T-helper 2 cell treated with Interferon-gamma antibody and Interleukin-4, amounts not matched to agents 100 ng/mL and 5 ng/mL, for 36 hours (primary cell): ENCODE measurements around the gene COX7A2. TPM values are rescaled to one million over a fixed set of nuclear protein-coding genes. Genes with fewer than 3 reads are reported as not detected.

ENCODE experiments used
- intact Hi-C: fragments of 100-400 bp; cut with micrococcal nuclease; formaldehyde crosslinking; loops from one replicate; pipeline ENCODE4 v1.15.1; 2023
- total RNA-seq: library from RNA; stranded (reverse); gene quantifications from 2 replicates; pipeline ENCODE4 v1.2.3, GENCODE V29; 2022

The COX7A2 gene
- total RNA-seq, 1 donor from 2014 or later: 428 TPM

- intact Hi-C loops: loop anchor here (2.0 to 10.0 kb wide), 2 partner anchors 630 to 1234 kb away; no protein-coding TSS in a partner anchor
These were observed 39.2 kb downstream of the COX7A2 start for GRCh38 chr6:75204217-75204958.

DNA sequence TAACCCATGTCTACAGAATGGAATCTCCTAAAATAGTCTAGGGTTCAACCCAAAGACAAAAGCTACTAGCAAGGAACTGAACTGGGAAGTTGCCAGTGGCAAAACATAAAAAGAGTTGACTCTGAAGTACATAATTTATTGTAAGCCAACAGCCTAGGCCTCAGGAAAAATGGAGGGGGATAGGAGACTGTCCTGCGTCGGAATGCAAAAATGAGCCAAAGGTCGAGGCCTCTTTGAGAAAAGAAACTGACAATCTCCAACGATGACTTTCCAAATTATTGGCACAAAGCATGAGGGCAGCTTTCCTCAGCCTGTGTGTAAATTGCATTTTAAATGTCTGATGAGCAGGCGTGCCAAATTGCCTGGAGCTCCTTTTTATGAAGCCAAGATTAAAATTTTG is 39.9 kb downstream of the COX7A2 start:
- intact Hi-C loops: loop anchor here (2.0 to 10.0 kb wide), 2 partner anchors 629 to 1233 kb away; no protein-coding TSS in a partner anchor

DNA sequence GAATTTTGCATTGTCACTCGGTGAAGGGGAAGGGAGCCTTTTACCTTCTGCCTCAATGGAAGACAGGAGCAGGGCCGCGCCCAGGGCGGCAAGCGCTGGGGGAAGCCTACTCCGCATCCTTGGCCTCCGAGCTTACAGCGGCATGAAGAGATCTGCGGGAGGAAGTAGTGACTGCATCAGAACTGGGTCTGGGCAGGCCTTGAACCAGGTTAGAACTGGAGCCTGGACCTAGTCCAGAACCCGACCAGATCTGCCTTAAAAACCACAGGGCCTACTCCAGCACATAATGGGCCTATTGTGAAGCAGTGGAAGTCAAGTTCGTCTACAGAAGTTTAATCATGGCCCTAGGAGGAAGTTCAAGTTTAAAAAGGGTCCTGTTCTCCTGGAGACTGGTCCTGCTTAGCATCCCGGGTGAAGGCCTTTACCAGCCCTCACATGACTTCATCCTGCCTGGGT is 40.9 kb downstream of the COX7A2 start:
- intact Hi-C loops: loop anchor here (10.0 kb wide), 1 partner anchor 628 kb away; no protein-coding TSS in a partner anchor

DNA sequence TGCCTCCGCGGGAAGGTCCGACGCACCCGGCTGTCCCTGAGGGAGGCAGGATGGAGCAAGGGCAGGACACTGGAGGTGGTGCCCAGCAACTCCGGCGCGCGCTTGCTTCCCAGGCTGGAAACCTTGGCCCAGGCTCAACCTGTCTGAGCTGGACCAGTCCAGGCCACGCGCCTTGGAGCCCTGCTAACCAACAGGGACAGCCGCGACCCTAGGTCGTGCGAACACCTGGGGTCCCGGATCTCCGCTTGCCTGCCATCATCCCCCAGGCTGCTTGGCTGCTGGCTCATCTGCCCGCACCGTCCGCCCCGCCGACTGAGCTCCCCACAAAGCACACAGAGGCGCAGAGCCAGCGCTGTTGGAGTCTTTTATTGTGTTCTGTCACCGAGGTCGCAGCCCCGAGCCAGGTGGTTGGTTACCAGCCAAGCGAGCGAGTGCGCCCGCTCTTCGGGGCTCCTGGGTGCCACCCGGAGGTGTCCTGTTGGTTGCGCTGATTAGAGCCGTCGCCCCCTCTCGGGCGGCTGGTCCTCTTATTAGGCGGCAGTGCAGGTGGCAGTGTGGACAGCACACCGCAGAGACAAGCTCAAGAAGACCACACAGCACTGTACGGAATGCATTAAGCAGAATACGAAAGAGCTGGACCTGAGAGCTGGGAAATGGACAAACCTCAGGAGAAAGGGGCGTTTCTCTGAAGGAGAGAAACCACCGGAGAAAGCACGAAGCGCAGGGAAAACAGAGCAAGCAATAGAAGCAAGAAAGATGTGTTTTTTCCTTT is 41.5 kb downstream of the COX7A2 start:
- intact Hi-C loops: loop anchor here (10.0 kb wide), 1 partner anchor 627 kb away; no protein-coding TSS in a partner anchor

DNA sequence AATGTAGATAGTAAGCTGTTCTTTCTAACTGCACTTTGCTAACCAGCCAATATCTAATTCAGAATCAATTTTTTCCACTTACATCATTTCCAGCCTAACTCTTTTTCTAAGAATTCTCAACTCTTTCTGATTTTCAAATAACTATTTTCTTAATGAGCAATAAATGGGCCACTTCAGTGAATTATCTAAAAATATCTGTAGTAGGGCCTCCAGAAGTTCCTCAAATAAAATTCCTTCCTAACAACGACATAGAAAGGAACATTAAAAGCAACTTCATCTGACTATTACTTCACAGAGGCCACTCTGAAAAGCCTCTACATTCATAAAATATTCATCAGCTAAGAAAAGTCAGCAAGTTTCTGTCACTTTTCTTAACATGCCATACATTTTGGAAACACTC is 42.6 kb downstream of the COX7A2 start:
- intact Hi-C loops: loop anchor here (10.0 kb wide), 1 partner anchor 626 kb away; no protein-coding TSS in a partner anchor

- intact Hi-C loops: loop anchor here (10.0 kb wide), 1 partner anchor 625 kb away; no protein-coding TSS in a partner anchor
These were observed 43.7 kb downstream of the COX7A2 start for GRCh38 chr6:75199889-75200288.

GRCh38 chr6:75196081-75196687 is 47.4 kb downstream of the COX7A2 start:
- intact Hi-C loops: no loop called here

DNA sequence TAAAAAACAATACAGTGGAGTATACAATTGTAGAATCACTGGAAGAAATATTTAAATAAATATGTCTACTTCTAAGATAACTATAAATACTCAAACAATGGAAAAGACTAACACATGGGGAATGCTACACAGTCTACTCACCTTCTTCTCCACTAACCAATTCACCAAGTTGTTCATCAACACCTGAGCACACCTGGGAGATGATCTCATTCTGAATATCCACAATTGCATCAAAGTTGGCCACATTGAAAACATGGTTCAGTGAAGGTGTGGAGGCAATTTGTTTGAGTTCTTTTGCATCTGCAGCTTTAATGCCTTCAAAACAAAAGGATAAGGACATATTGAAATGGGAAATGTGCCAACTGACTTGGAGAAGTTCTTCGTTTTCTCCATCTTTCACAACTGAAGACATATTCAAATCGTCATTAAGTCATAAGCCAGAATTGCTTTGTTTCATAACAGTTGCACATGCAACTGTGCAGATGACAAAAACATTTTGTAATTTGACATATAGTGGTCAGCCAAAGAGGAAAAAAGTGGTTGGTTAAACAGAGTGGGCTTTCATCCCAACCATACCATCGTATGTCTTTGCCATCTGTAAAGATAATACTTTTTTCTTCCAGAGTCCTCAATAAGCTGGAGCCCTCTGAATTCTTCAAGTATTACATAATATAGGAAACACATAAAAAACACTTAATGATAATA is 55.2 kb downstream of the COX7A2 start:
- intact Hi-C loops: no loop called here

Other genes starting within 250 kb of the COX7A2 start
- not detected in 2 replicates for gene COL12A1, start 37.7 kb downstream of the COX7A2 start, total RNA-seq
- gene TMEM30A, start 41.0 kb upstream of the COX7A2 start, total RNA-seq: 70.9 and 74.9 TPM in 2 replicates
- not detected in 2 replicates for gene FILIP1, start 250.0 kb upstream of the COX7A2 start, total RNA-seq